H9 (cell line): Measurements from ENCODE around the gene EGFR. TPM values are rescaled to one million over a fixed set of nuclear protein-coding genes. Genes with fewer than 3 reads are reported as not detected.

Experiments used
- DNase-seq: peaks from one replicate; pipeline ENCODE4 v3.0.0-alpha.2; 2017
- H2AFZ ChIP-seq: one replicate; pipeline ENCODE4 v1.6.1; 2013; ENCODE audit warnings: mild to moderate bottlenecking, low read length, control low read depth, moderate library complexity
- H2AK5ac ChIP-seq: 2 replicates; pipeline ENCODE4 v1.6.1; 2013; ENCODE audit warnings: low read length, control low read depth, mixed read lengths; ENCODE audit not compliant: insufficient read length
- H2BK120ac ChIP-seq: one replicate; pipeline ENCODE4 v1.6.1; 2013; ENCODE audit warnings: low read depth, mild to moderate bottlenecking, low read length, control low read depth, inconsistent platforms; ENCODE audit not compliant: poor library complexity, severe bottlenecking
- H2BK12ac ChIP-seq: 2 replicates; pipeline ENCODE4 v1.6.1; 2013; ENCODE audit warnings: low read length, control low read depth, mixed read lengths, low read depth; ENCODE audit not compliant: insufficient read length
- H2BK15ac ChIP-seq: 2 replicates; pipeline ENCODE4 v1.6.1; 2013; ENCODE audit warnings: low read depth, low read length, control low read depth
- H2BK20ac ChIP-seq: one replicate; pipeline ENCODE4 v1.6.1; 2013; ENCODE audit warnings: low read depth, mild to moderate bottlenecking, low read length, control low read depth, inconsistent platforms; ENCODE audit not compliant: poor library complexity, severe bottlenecking
- H2BK5ac ChIP-seq: 2 replicates; pipeline ENCODE4 v1.6.1; 2013; ENCODE audit warnings: low read length, control low read depth, mixed read lengths; ENCODE audit not compliant: insufficient read length
- H3K14ac ChIP-seq: 2 replicates; pipeline ENCODE4 v1.6.1; 2013; ENCODE audit warnings: low read length, control low read depth; ENCODE audit not compliant: insufficient read depth
- H3K18ac ChIP-seq: 2 replicates; pipeline ENCODE4 v1.6.1; 2013; ENCODE audit warnings: low read depth, mild to moderate bottlenecking, mixed read lengths, low read length, control low read depth; ENCODE audit not compliant: insufficient read length
- H3K23ac ChIP-seq: 2 replicates; pipeline ENCODE4 v1.6.1; 2013; ENCODE audit warnings: low read length, control low read depth, mixed read lengths, low read depth; ENCODE audit not compliant: insufficient read length
- H3K23me2 ChIP-seq: 2 replicates; pipeline ENCODE4 v1.6.1; 2013; ENCODE audit warnings: low read depth, mild to moderate bottlenecking, mixed read lengths, low read length, control low read depth; ENCODE audit not compliant: insufficient read length, poor library complexity, severe bottlenecking
- H3K27ac ChIP-seq: 2 replicates; pipeline ENCODE4 v1.5.1; 2013; ENCODE audit warnings: low read length, control low read depth, mixed read lengths, low read depth; ENCODE audit not compliant: insufficient read length
- H3K27me3 ChIP-seq: 2 replicates; pipeline ENCODE4 v1.6.1; 2013; ENCODE audit warnings: low read length, control low read depth, inconsistent platforms; ENCODE audit not compliant: insufficient read depth
- H3K4ac ChIP-seq: 2 replicates; pipeline ENCODE4 v1.6.1; 2013; ENCODE audit warnings: low read depth, mild to moderate bottlenecking, control low read depth, inconsistent platforms, low read length, moderate library complexity
- H3K4me1 ChIP-seq: 2 replicates; pipeline ENCODE4 v1.6.1; 2013; ENCODE audit warnings: low read length, control low read depth, inconsistent platforms; ENCODE audit not compliant: insufficient read depth
- H3K4me2 ChIP-seq: 2 replicates; pipeline ENCODE4 v1.6.1; 2013; ENCODE audit warnings: low read length, control low read depth, mixed read lengths; ENCODE audit not compliant: insufficient read length, insufficient read depth
- H3K56ac ChIP-seq: 2 replicates; pipeline ENCODE4 v1.6.1; 2013; ENCODE audit warnings: low read depth, mild to moderate bottlenecking, mixed read lengths, low read length, control low read depth; ENCODE audit not compliant: insufficient read length
- H3K79me1 ChIP-seq: 2 replicates; pipeline ENCODE4 v1.6.1; 2013; ENCODE audit warnings: low read depth, mild to moderate bottlenecking, moderate library complexity, low read length, control low read depth, inconsistent platforms; ENCODE audit not compliant: insufficient read depth, poor library complexity, severe bottlenecking
- H3K79me2 ChIP-seq: 2 replicates; pipeline ENCODE4 v1.6.1; 2013; ENCODE audit warnings: low read length, control low read depth, inconsistent platforms; ENCODE audit not compliant: insufficient read depth
- H3K9ac ChIP-seq: 2 replicates; pipeline ENCODE4 v1.6.1; 2013; ENCODE audit warnings: low read length, control low read depth, mixed read lengths; ENCODE audit not compliant: insufficient read length; ENCODE audit errors: extremely low read depth
- H3K9me3 ChIP-seq: one replicate; pipeline ENCODE4 v1.6.1; 2013; ENCODE audit warnings: low read depth, low read length, inconsistent platforms; ENCODE audit not compliant: control insufficient read depth
- H3T11ph ChIP-seq: one replicate; pipeline ENCODE4 v1.6.1; 2013; ENCODE audit warnings: mild to moderate bottlenecking, low read length, control low read depth, inconsistent platforms
- H4K20me1 ChIP-seq: one replicate; pipeline ENCODE4 v1.6.1; 2013; ENCODE audit not compliant: control insufficient read depth, insufficient read length, insufficient read depth
- H4K5ac ChIP-seq: 2 replicates; pipeline ENCODE4 v1.6.1; 2013; ENCODE audit warnings: low read depth, mild to moderate bottlenecking, mixed read lengths, low read length, control low read depth; ENCODE audit not compliant: insufficient read length
- H4K8ac ChIP-seq: replicated peaks from 2 replicates; pipeline ENCODE4 v1.6.1; 2013; ENCODE audit warnings: low read length, control low read depth, mixed read lengths, low read depth; ENCODE audit not compliant: insufficient read length
- H4K91ac ChIP-seq: 2 replicates; pipeline ENCODE4 v1.6.1; 2013; ENCODE audit warnings: low read depth, mild to moderate bottlenecking, moderate library complexity, mixed read lengths, low read length, control low read depth; ENCODE audit not compliant: insufficient read length
- H3K27ac Mint-ChIP-seq, 3 experiments: 2 replicates in 2 of 3; 3 replicates in 1 of 3; pipeline ENCODE4 v1.8.0; 2020 to 2021; ENCODE audit warnings: mixed read lengths in 3 of 3, mild to moderate bottlenecking in 1 of 3, moderate library complexity in 1 of 3
- H3K27me3 Mint-ChIP-seq: 2 replicates; pipeline ENCODE4 v1.8.0; 2021; ENCODE audit warnings: low read depth, mild to moderate bottlenecking, moderate library complexity, mixed read lengths
- H3K36me3 Mint-ChIP-seq, 3 experiments: 2 replicates in 2 of 3; 3 replicates in 1 of 3; pipeline ENCODE4 v1.8.0; 2020 to 2021; ENCODE audit warnings: low read depth in 3 of 3, mixed read lengths in 3 of 3; ENCODE audit not compliant: insufficient read depth in 1 of 3
- H3K4me1 Mint-ChIP-seq, 2 experiments: 2 replicates each; pipeline ENCODE4 v1.8.0; 2020; ENCODE audit warnings: mixed read lengths in 2 of 2
- H3K4me3 Mint-ChIP-seq, 2 experiments: 2 replicates in 1 of 2; 3 replicates in 1 of 2; pipeline ENCODE4 v1.8.0; 2020 to 2021; ENCODE audit warnings: mild to moderate bottlenecking in 2 of 2, mixed read lengths in 2 of 2, moderate library complexity in 1 of 2
- H3K9me3 Mint-ChIP-seq, 2 experiments: 2 replicates in 1 of 2; 3 replicates in 1 of 2; pipeline ENCODE4 v1.8.0; 2020; ENCODE audit warnings: mild to moderate bottlenecking in 2 of 2, mixed read lengths in 2 of 2, moderate library complexity in 1 of 2
- WGBS: extraction: QIAGEN DNeasy Blood & Tissue Kit; methylation state at CpG from one replicate; pipeline ENCODE4 v1.1.7; 2013; ENCODE audit warnings: missing lambda C conversion rate, low lambda C conversion rate, mixed read lengths; ENCODE audit not compliant: insufficient read length; ENCODE audit errors: extremely low coverage; 5-methylcytosine and 5-hydroxymethylcytosine counted together
- total RNA-seq: library from RNA; stranded (reverse); gene quantifications from 2 replicates; pipeline ENCODE4 v1.2.1, GENCODE V29; 2021
- TF ChIP-seq, protein P1 (sequence below): fragments of 200-600 bp; sonication (generic); conservative IDR thresholded peaks from 3 replicates; pipeline ENCODE4 v1.8.0; 2021; ENCODE audit warnings: antibody characterized with exemption, mild to moderate bottlenecking

Gene EGFR
- total RNA-seq, 1 experiment from 2014 or later, result 3.3 TPM

DNA sequence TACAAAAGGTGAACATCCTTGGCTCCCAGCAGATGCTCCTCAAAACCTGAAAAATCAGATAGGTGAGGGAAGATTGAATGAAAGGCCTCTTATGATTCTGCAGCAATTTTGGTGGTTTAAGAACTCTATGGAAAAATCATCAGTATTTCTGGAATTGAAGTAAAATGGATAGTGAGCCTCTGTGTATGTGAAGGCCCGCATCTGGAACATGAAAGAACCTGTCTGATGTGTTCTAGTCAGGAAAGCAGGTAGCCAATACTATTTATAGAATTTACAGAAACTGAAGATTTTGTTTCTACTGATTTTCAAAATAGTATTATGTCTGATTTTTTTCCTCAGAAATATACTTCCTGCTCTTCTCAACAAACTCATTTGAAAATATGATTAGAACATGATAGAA is 37.3 kb downstream of the EGFR start:
- H3K36me3 Mint-ChIP-seq, result no peaks in the 10 kb centered on the region
- H3K18ac ChIP-seq, result no peak overlapping the region
- no peak overlapping the region for H3K27ac Mint-ChIP-seq
- no peaks in the 10 kb centered on the region for H3K4me1 ChIP-seq
- no peak for DNase-seq
- H3T11ph ChIP-seq, result no peak overlapping the region
- H3K4me2 ChIP-seq, result no peak overlapping the region
- no CpG with 5 or more reads among the region's 1 CpG for WGBS
- no peaks in the 10 kb centered on the region; the same call in 1 of the 2 replicates for H3K27me3 Mint-ChIP-seq
- no peaks in the 10 kb centered on the region for H3K9me3 Mint-ChIP-seq
- H2BK15ac ChIP-seq, result no peak overlapping the region
- no peak overlapping the region for H4K91ac ChIP-seq
- H4K20me1 ChIP-seq, result no peaks in the 10 kb centered on the region
- no peaks in the 10 kb centered on the region for H3K79me2 ChIP-seq
- no peak overlapping the region for H2BK5ac ChIP-seq
- H3K14ac ChIP-seq, result no peak overlapping the region
- no peaks in the 10 kb centered on the region for H3K9me3 ChIP-seq
- no peak overlapping the region for H3K4ac ChIP-seq
- no peak overlapping the region for H2AFZ ChIP-seq
- no peak overlapping the region for H3K4me3 Mint-ChIP-seq
- H2AK5ac ChIP-seq, result no peak overlapping the region
- no peak overlapping the region for H3K56ac ChIP-seq
- no peak overlapping the region for H3K27ac ChIP-seq
- TF ChIP-seq, protein P1, sequence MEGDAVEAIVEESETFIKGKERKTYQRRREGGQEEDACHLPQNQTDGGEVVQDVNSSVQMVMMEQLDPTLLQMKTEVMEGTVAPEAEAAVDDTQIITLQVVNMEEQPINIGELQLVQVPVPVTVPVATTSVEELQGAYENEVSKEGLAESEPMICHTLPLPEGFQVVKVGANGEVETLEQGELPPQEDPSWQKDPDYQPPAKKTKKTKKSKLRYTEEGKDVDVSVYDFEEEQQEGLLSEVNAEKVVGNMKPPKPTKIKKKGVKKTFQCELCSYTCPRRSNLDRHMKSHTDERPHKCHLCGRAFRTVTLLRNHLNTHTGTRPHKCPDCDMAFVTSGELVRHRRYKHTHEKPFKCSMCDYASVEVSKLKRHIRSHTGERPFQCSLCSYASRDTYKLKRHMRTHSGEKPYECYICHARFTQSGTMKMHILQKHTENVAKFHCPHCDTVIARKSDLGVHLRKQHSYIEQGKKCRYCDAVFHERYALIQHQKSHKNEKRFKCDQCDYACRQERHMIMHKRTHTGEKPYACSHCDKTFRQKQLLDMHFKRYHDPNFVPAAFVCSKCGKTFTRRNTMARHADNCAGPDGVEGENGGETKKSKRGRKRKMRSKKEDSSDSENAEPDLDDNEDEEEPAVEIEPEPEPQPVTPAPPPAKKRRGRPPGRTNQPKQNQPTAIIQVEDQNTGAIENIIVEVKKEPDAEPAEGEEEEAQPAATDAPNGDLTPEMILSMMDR, result no peak
- H3K23ac ChIP-seq, result no peak overlapping the region
- no peaks in the 10 kb centered on the region for H3K79me1 ChIP-seq
- no peak overlapping the region for H4K5ac ChIP-seq
- H3K9ac ChIP-seq, result no peak overlapping the region
- no peak overlapping the region for H2BK120ac ChIP-seq
- no peak overlapping the region for H2BK12ac ChIP-seq
- H2BK20ac ChIP-seq, result no peak overlapping the region
- no peaks in the 10 kb centered on the region for H3K27me3 ChIP-seq
- no peaks in the 10 kb centered on the region for H3K23me2 ChIP-seq
- H3K4me1 Mint-ChIP-seq, result peaks cover 6% of the 10 kb centered on the region in 2 experiments; a peak in 3 of 4 replicates
- H4K8ac ChIP-seq, result no peak overlapping the region
